ENCODE measurements around the gene ASAP2.

The ASAP2 gene

GRCh38 chr2:9217838-9218770 is 11.5 kb downstream of the ASAP2 start:
- DNase-seq: no peak

GRCh38 chr2:9219027-9219445 is 12.4 kb downstream of the ASAP2 start:
- Histone ChIP-seq H3K27me3 (replicated peaks) (no peaks in the 10 kb centered on the region), H3K27ac (peak overlapping the region; percentile 28), H3K4me3 (ENCODE audit: low read depth, low read length) (no peak overlapping the region), H3K36me3 (replicated peaks) (no peaks in the 10 kb centered on the region)
- DNase-seq: no peak
- in situ Hi-C loops (cut with HindIII; ENCODE audit: low pct_ligation_motif_present, low sequenced_read_pairs): no loop called here
- TF ChIP-seq CTCF (IDR thresholded peaks at IDR 0.05; ENCODE audit: low read depth, low read length, missing control alignments): no peak

More at GRCh38 chr2:9217838-9218770, 11.5 kb downstream of the ASAP2 start:
- no peak for TF ChIP-seq CTCF (IDR thresholded peaks at IDR 0.05; ENCODE audit: low read depth, low read length, missing control alignments)
- H3K4me3 ChIP-seq (ENCODE audit: low read depth, low read length): no peak overlapping the region
- H3K27ac ChIP-seq: peak overlapping the region; percentile 28
- H3K36me3 ChIP-seq (replicated peaks): no peaks in the 10 kb centered on the region
- H3K27me3 ChIP-seq (replicated peaks): no peaks in the 10 kb centered on the region
- in situ Hi-C loops (cut with HindIII; ENCODE audit: low pct_ligation_motif_present, low sequenced_read_pairs): no loop called here

GRCh38 chr2:9220201-9220600 is 13.6 kb downstream of the ASAP2 start:
- no peak for TF ChIP-seq CTCF (IDR thresholded peaks at IDR 0.05; ENCODE audit: low read depth, low read length, missing control alignments)
- H3K36me3 ChIP-seq (replicated peaks): no peaks in the 10 kb centered on the region
- no peaks in the 10 kb centered on the region for H3K27me3 ChIP-seq (replicated peaks)
- no peak for DNase-seq
- no peak overlapping the region for H3K4me3 ChIP-seq (ENCODE audit: low read depth, low read length)
- in situ Hi-C loops (cut with HindIII; ENCODE audit: low pct_ligation_motif_present, low sequenced_read_pairs): no loop called here
- no peak overlapping the region for H3K27ac ChIP-seq

- Histone ChIP-seq H3K4me3 (ENCODE audit: low read depth, low read length) (no peak overlapping the region), H3K36me3 (replicated peaks) (no peaks in the 10 kb centered on the region), H3K27ac (no peak overlapping the region), H3K27me3 (replicated peaks) (no peaks in the 10 kb centered on the region)
- TF ChIP-seq CTCF (IDR thresholded peaks at IDR 0.05; ENCODE audit: low read depth, low read length, missing control alignments): no peak
- no peak for DNase-seq
- in situ Hi-C loops (cut with HindIII; ENCODE audit: low pct_ligation_motif_present, low sequenced_read_pairs): no loop called here
These were observed 14.6 kb downstream of the ASAP2 start for GRCh38 chr2:9221223-9221622.

GRCh38 chr2:9222239-9222892 is 15.8 kb downstream of the ASAP2 start:
- no peaks in the 10 kb centered on the region for H3K36me3 ChIP-seq (replicated peaks)
- TF ChIP-seq CTCF (IDR thresholded peaks at IDR 0.05; ENCODE audit: low read depth, low read length, missing control alignments): no peak
- DNase-seq: no peak
- no peaks in the 10 kb centered on the region for H3K27me3 ChIP-seq (replicated peaks)
- no peak overlapping the region for H3K4me3 ChIP-seq (ENCODE audit: low read depth, low read length)
- in situ Hi-C loops (cut with HindIII; ENCODE audit: low pct_ligation_motif_present, low sequenced_read_pairs): no loop called here
- no peak overlapping the region for H3K27ac ChIP-seq

Data from brain microvascular endothelial cell (primary cell).